Lower leg skin (tissue), 4 donors: ENCODE data around the gene RPN1. TPM values are rescaled to one million over a fixed set of nuclear protein-coding genes. Genes with fewer than 3 reads are reported as not detected.
A peak's percentile ranks its signal among the peaks of the same experiment; 100 is the strongest.

Experiments
- DNase-seq, 2 donors: peaks; one replicate each; pipeline ENCODE4 v3.0.0-alpha.2; 2019; ENCODE audit warnings: low spot score in 2 of 2
- H3K4me3 ChIP-seq: fragments of 200-600 bp; sonication (generic); 2 replicates; pipeline ENCODE4 v1.5.1; 2017; ENCODE audit warnings: mild to moderate bottlenecking, low read depth; ENCODE audit not compliant: poor library complexity, severe bottlenecking
- CTCF ChIP-seq, 3 donors: fragments of 450-650 bp; IDR thresholded peaks; one replicate each; pipeline ENCODE4 v1.5.1; 2016; ENCODE audit warnings: antibody characterized with exemption in 3 of 3, mild to moderate bottlenecking in 3 of 3, moderate library complexity in 2 of 3
- POLR2A ChIP-seq, 2 donors: fragments of 450-650 bp; IDR thresholded peaks; one replicate each; pipeline ENCODE4 v1.6.1; 2016 to 2017; ENCODE audit warnings: antibody characterized with exemption in 2 of 2, mild to moderate bottlenecking in 1 of 2, moderate library complexity in 1 of 2
- WGBS, 2 donors: methylation state at CpG; one replicate each; pipeline ENCODE4 v1.1.5; 2018; 5-methylcytosine and 5-hydroxymethylcytosine counted together
- intact Hi-C: fragments of 100-400 bp; cut with DNase I; formaldehyde crosslinking; loops from one replicate; pipeline ENCODE4 v1.15.0; 2023; ENCODE audit warnings: low total_unique reads
- total RNA-seq, 4 donors: library from RNA; depleted of rRNA; stranded (reverse); fragments of >200 nt; gene quantifications; one replicate each; pipeline ENCODE4 v1.1.0, GENCODE V29; 2016

RPN1 gene
- total RNA-seq, 4 donors from 2014 or later, result 99.9 to 173 (median 141) TPM

GRCh38 chr3:128686465-128686864, 35.8 kb upstream of the RPN1 start:
- DNase-seq, result no peak
- WGBS, 2 donors, result 94 to 95% methylated on average over 8 of the region's 8 CpGs
- TF ChIP-seq CTCF (IDR thresholded peaks at IDR 0.05) (no peak), POLR2A (IDR thresholded peaks at IDR 0.05) (no peak)
- intact Hi-C loops, result no loop called here
- no peak overlapping the region for H3K4me3 ChIP-seq

GRCh38 chr3:128684986-128685726, 34.5 kb upstream of the RPN1 start:
- TF ChIP-seq CTCF (IDR thresholded peaks at IDR 0.05), result no peak
- TF ChIP-seq POLR2A (IDR thresholded peaks at IDR 0.05), result no peak
- intact Hi-C loops, result no loop called here
- 89 to 92% methylated on average over 11 of the region's 11 CpGs for WGBS, 2 donors
- H3K4me3 ChIP-seq, result no peak overlapping the region
- no peak for DNase-seq

- no peak for DNase-seq
- no peak overlapping the region for H3K4me3 ChIP-seq
- intact Hi-C loops, result no loop called here
- TF ChIP-seq CTCF (IDR thresholded peaks at IDR 0.05), result no peak
- TF ChIP-seq POLR2A (IDR thresholded peaks at IDR 0.05), result no peak
- WGBS, 2 donors, result 80 to 81% methylated on average over 3 of the region's 3 CpGs
Observed at GRCh38 chr3:128683957-128684356, 33.3 kb upstream of the RPN1 start.

GRCh38 chr3:128681369-128681829, 30.8 kb upstream of the RPN1 start:
- intact Hi-C loops, result no loop called here
- 37% methylated on average over 9 of the region's 9 CpGs for WGBS, 2 donors
- DNase-seq, result no peak
- TF ChIP-seq CTCF (IDR thresholded peaks at IDR 0.05) (no peak), POLR2A (IDR thresholded peaks at IDR 0.05) (no peak)
- H3K4me3 ChIP-seq, result peak overlapping the region; percentile 71

- intact Hi-C loops, result no loop called here
- TF ChIP-seq POLR2A (IDR thresholded peaks at IDR 0.05) (peak in 1 of 2 donors; percentile 50), CTCF (IDR thresholded peaks at IDR 0.05) (peak in 2 of 3 donors; percentile 61 to 99)
- WGBS, 2 donors, result 0 to 1% methylated on average over 35 to 39 of the region's 67 CpGs
- H3K4me3 ChIP-seq, result peak overlapping the region; percentile 71
- DNase-seq, result peak; percentile 98 to 100
Observed at GRCh38 chr3:128680603-128681368, 30.2 kb upstream of the RPN1 start.
